ENCODE results near the gene CNOT3.

CNOT3 gene

GRCh38 chr19:54203151-54203611 is 65.6 kb downstream of the CNOT3 start:
- DNase-seq: peak; percentile 76
- in situ Hi-C loops (cut with HindIII; ENCODE audit: low pct_ligation_motif_present, low pct_unique_long_range_greater_than_20kb, low sequenced_read_pairs): no loop called here

DNA sequence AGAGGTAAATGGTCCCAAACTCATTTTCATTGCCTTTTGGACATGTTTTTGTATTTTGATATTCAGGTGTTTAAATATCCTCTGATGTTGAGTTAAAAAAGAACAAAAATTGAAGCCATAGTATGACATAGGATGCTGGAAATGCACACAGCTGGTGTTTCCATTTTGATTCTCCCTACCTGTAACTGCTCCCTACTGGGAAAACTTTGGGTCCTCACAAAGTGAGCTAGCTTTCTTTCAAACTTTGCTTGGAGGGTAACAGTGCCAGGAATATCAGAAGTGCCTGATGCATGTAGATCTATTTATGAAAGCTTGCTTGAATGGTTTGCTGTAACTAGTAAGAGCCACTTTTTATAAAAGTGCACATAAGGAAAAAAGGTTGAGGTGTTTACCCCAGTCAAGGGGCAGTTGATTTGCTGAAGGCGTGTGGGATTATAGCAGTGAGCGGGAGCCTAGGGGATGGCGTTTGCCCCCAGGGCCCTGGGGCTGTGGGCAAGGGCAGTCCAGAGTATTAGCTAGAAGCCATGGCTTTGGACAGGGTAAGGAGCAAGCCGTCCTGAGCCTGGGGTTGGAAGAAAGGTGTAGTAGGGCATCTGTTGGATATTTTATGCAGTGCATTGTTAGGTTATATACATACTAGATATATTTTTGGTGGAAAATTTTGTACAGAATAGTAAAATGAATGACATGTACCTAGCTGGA is 67.4 kb downstream of the CNOT3 start:
- in situ Hi-C loops (cut with HindIII; ENCODE audit: low pct_ligation_motif_present, low pct_unique_long_range_greater_than_20kb, low sequenced_read_pairs): no loop called here
- DNase-seq: no peak

Data from ACHN (cell line).